Inferior parietal cortex (tissue), 1 donor: ENCODE results near the gene DGKD.

ENCODE experiments used
- DNase-seq: peaks from one replicate; pipeline ENCODE4 v3.0.0-alpha.2; 2016; ENCODE audit errors: extremely low spot score

DGKD gene

DNA sequence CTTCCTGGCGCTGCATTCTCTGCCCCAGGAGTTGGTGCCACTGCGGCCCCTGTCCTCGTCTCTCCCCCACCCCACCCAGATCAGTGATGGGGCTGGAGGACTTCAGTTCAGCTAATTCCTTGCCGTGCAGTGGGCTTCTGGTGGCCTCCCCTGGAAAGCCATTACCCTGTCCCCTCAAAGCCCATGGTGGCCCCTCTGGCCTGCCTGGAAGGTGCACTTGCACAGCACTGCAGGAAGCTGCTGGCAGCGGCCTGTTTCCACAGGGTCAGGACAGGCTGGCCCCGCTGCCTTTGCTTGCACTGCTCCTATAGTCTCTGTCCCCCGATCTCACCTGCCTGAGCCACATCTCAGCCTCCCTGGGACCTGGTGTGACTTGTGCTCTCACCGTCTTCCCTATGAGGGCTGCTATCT lies 107.2 kb downstream of the DGKD start:
- no peak for DNase-seq

DNA sequence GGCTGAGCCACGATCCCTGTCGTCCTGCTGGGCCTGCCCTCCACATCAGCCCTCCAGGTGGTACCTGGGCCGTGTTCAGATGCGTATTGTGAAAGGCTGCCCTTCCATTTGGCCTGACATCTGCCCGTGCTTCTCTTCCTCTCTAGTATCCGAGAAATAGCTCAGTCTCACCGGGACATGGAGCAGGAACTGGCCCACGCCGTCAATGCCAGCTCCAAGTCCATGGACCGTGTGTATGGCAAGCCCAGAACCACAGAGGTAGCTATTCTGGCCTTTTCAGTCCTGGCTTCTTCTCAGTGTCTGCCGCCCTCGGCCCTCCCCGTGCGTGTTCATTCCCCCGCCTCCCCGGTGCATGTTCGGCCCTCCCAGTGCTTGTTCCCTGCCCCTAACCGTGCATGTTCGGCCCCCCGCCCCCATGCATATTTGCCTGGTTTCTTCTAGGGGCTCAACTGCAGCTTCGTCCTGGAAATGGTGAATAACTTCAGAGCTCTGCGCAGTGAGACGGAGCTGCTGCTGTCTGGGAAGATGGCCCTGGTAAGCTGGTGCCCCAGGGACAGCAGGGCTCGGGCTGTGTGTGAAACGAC lies 108.0 kb downstream of the DGKD start:
- no peak for DNase-seq

DNA sequence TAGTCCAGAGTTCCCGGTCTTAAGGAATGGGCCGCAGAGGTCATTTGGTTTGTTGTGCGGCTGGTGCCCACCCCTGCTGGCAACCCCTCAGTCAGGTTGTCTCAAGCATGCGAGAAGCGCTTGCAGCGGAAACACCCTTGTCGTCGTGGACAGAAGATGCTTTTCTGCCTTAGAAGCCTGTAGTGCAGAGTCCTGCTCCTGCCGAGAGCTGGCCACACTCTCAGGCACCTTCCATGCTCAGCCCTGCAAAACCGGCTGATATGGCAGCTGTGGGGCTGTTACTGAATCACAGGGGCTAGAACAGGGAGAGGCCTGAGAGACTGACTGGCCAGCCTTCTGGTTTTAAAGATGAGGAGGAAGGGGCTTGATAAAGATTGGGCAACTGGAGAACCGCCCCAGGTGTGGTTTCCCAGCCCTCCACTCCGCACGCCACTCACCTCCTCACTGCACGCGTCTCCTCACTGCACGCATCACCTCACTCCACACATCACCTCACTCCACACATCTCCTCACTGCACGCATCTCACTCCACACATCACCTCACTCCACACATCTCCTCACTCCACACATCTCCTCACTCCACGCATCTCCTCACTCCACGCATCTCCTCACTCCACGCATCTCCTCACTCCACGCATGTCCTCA lies 108.7 kb downstream of the DGKD start:
- DNase-seq: no peak

GRCh38 chr2:233463586-233463985 lies 109.3 kb downstream of the DGKD start:
- no peak for DNase-seq

- no peak for DNase-seq
Observed at GRCh38 chr2:233464056-233464455, 109.8 kb downstream of the DGKD start.

DNA sequence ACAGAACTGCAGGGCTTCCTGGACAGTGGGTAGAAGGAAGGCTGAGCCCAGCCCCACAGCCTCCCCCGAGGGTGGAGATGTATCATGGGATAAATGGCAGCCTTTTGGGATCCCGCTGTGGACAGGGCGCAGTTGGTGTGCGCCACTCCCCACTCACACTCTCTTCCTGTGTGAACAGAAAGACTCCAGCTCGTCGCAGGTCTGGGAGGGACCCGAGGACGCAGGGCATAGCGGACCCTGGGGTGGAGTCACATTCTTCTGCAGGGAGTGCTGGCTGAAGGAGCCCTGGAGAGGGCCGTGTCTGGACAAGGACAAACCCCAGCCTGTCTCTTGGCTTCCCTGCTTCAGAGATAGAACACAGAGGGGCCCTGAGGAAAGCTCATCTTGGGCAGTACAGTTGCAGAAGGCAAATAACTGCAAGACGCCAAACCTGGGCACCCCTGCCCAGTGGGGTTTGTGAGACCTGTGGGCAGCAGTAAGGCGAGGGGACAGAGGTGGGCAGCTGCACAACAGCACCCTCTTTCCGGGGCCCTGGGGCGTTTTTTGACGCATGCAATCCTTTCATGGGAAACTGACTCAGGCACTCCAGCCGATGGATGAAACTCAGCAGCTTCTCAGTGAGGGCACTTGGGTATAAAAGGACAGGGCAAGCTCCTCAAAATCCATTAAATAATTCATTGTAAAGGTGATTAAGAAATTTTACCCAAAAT lies 110.4 kb downstream of the DGKD start:
- no peak for DNase-seq

DNA sequence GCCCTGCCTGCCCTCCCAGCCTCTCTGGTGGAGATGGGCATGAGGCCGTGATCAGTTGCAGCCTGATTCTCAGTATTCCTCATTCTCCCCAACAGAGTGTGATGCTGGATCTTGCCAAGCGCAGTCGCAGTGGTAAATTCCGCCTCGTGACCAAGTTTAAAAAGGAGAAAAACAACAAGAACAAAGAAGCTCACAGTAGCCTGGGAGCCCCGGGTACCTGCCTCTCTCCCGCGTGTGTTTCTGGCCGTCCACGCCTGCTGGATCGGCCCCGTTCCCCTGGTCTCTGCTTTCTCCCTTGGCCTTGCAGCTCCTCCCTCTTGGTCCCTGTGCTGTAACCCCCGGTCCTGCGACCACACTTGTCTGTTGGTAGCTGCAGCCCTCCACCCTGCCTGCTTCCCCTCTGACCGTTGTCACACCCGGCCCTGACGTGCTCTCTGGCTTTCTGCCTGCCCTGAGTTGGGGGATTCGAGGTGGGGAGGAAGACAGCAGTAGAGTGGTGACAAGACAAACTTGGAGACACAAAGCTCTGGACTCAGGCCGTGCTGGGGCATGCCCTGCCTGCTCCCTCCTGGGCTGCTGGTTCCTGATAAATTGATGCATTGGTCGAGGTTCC lies 112.8 kb downstream of the DGKD start:
- DNase-seq: peak; percentile 64

GRCh38 chr2:233468047-233468740 lies 113.9 kb downstream of the DGKD start:
- DNase-seq: no peak

GRCh38 chr2:233468741-233469110 lies 114.4 kb downstream of the DGKD start:
- no peak for DNase-seq

DNA sequence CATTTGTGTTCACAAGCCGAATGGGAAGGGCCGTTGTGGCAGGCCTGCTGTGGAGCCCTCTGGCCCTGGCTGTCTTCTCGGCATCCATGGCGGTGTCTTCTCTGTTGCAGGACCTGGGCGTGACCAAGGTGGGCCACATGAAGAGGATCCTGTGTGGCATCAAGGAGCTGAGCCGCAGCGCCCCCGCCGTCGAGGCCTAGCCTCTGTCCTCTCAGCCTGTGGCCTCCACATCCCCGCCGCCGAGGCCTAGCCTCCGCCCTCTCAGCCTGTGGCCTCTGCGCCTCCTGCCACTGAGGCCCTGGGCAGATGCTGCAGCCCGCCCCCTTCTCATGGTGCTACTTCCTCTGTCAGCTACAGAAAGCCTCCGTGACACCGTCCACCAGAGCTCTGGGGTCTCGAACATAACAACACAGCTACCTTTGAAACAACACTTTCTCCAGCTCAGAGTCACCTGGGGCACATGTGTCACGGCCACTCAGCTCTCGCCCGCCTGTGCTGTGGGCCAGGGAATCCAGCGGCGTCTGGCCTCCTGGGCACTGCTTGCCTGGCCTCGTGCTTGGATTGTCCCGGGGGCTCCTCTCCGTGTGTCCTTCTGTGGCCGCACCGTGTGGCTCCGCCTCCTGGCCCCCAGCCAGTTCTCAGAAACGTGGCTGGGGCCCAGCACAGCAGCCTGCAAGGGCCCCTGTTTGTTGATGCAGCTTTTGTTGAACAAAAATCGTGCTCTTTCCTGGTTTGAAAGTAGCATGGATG lies 115.1 kb downstream of the DGKD start:
- no peak for DNase-seq

DNA sequence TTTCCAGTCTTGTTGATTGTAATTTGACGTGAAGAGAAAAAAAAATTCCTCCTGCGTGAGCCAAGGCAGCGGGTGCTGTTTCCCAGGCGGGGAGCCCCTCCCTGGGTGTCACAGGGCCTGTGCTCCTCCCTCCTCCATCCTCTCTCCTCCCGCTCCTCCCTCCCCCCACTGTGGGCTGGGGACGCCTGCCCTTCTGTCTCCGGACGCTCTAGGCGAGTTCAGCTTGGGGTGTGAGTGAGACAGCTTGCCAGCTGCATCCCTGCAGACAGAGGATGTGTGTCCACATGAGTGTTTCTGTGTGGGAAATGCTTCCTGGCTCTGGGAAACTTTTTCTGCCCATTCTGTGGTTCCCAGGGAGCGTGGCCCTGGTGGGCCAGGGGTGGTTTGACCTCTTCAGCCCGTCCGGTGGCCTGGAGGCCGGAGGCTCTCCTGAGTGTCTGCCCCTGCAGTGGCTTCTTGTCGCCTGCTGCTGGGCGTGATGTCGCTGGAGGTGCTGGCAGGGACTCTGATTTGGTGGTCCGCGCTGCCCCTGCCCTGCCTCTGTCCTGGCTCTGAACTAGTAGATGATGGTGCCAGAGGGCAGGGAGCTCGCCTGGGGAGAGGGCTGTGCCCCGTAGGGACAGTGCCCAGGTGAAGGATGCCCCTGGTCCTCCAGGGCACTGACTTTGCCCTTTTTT lies 115.9 kb downstream of the DGKD start:
- DNase-seq: peak; percentile 73

GRCh38 chr2:233470839-233471238 lies 116.5 kb downstream of the DGKD start:
- DNase-seq: no peak

DNA sequence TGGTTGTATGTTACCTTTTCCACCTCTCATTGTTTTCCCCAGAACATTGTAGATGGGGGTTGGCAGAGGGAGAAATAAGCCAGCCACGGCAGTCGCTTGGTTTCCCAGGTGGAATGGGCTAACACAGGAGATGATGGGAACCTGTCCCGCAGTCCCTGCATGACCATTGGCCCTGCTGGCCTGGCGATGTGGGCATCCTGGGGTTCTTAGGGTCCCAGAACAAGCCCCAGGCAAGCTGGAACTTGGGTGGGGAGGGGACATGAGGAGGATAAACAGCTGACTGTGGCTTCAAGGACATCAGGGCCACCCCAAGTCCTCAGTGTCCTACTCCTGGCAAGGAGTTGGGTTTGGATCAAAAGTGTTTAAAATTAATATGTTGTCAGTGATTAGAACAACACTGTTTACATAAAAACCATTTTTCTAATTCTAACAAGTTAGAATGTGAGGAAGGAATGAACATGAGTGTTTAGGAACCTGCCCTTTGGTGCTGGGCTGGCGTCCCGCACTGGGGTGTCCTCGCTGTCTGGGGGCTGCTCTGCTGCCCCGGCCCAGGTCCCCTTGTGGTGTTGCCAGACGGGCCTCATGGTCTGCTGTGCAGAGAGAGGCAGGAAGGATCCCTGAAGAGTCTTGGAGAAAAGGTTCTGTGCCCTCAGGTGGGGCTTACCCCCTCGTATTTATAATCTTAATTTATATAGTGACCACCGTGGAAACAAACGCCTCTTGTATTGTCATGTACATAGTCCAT lies 117.2 kb downstream of the DGKD start:
- no peak for DNase-seq

- no peak for DNase-seq
Observed at GRCh38 chr2:233473386-233473791, 119.1 kb downstream of the DGKD start.

GRCh38 chr2:233473878-233474277 lies 119.6 kb downstream of the DGKD start:
- DNase-seq: no peak

GRCh38 chr2:233474308-233475160 lies 120.2 kb downstream of the DGKD start:
- no peak for DNase-seq

DNA sequence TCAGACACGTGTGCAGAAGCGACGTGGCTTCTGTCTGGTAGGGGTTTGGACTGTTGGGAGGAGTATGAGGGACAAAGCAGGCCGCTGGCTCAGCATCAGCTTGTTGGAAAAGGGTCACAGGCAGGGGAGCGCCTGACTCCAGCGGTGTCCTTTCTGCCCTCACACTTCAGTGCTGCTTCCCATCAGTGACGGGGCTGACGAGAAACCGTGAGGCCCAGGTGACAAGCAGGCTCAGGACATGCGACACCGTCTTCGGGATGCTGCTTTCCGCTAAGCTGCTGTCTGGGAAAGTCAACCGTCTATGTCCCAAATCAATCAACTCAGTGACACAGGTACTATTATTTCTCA lies 121.7 kb downstream of the DGKD start:
- DNase-seq: no peak

GRCh38 chr2:233476651-233477547 lies 122.6 kb downstream of the DGKD start:
- DNase-seq: no peak
